ENCODE data around the gene STON2. TPM values are rescaled to one million over a fixed set of nuclear protein-coding genes. Genes with fewer than 3 reads are reported as not detected.

Gene STON2
- total RNA-seq, 1 experiment from 2014 or later, result 0.36 TPM

GRCh38 chr14:81396113-81396512, 4.0 kb downstream of the STON2 start:
- ChIA-PET CTCF (no interaction called here), POLR2A (no interaction called here)
- TF ChIP-seq SIN3A (IDR thresholded peaks at IDR 0.05; ENCODE audit: borderline replicate concordance, insufficient read depth, low read depth, low read length) (no peak), REST (IDR thresholded peaks at IDR 0.05; ENCODE audit: insufficient read depth in 1 of 2, low read depth in 2 of 2, low read length in 1 of 2) (no peak), CTCF (IDR thresholded peaks at IDR 0.05) (no peak), TCF7L2 (IDR thresholded peaks at IDR 0.05; ENCODE audit: low read depth, low read length) (no peak), POLR2AphosphoS5 (IDR thresholded peaks at IDR 0.05; ENCODE audit: low read depth, low read length) (no peak)
- intact Hi-C loops (cut with micrococcal nuclease; ENCODE audit: unreplicated experiment), result no loop called here
- in situ Hi-C loops (cut with HindIII; ENCODE audit: low pct_unique_long_range_greater_than_20kb, low sequenced_read_pairs), result no loop called here
- Histone ChIP-seq H3K9me3 (ENCODE audit: control insufficient read depth, insufficient read depth, low read depth, low read length) (no peaks in the 10 kb centered on the region), H3K27ac (ENCODE audit: low read length) (no peak overlapping the region), H3K4me1 (ENCODE audit: control insufficient read depth, insufficient read depth, low read length) (no peaks in the 10 kb centered on the region), H3K36me3 (ENCODE audit: control insufficient read depth, insufficient read depth, low read length) (no peaks in the 10 kb centered on the region), H3K27me3 (ENCODE audit: control insufficient read depth, insufficient read depth, low read length) (no peaks in the 10 kb centered on the region), H3K4me3 (ENCODE audit: low read depth in 2 of 2, low read length in 2 of 2) (no peak overlapping the region)
- BruUV-seq (replicated peaks), result no TSS peak
- DNase-seq (ENCODE audit: low read depth, low spot score), result no peak
- no peak for ATAC-seq

GRCh38 chr14:81394739-81395138, 5.4 kb downstream of the STON2 start:
- BruUV-seq (replicated peaks), result no TSS peak
- ChIA-PET CTCF (no interaction called here), POLR2A (no interaction called here)
- Histone ChIP-seq H3K4me1 (ENCODE audit: control insufficient read depth, insufficient read depth, low read length) (no peaks in the 10 kb centered on the region), H3K27ac (ENCODE audit: low read length) (no peak overlapping the region), H3K4me3 (ENCODE audit: low read depth in 2 of 2, low read length in 2 of 2) (no peak overlapping the region), H3K9me3 (ENCODE audit: control insufficient read depth, insufficient read depth, low read depth, low read length) (no peaks in the 10 kb centered on the region), H3K36me3 (ENCODE audit: control insufficient read depth, insufficient read depth, low read length) (no peaks in the 10 kb centered on the region), H3K27me3 (ENCODE audit: control insufficient read depth, insufficient read depth, low read length) (no peaks in the 10 kb centered on the region)
- intact Hi-C loops (cut with micrococcal nuclease; ENCODE audit: unreplicated experiment), result no loop called here
- ATAC-seq (no peak), DNase-seq (ENCODE audit: low read depth, low spot score) (no peak)
- in situ Hi-C loops (cut with HindIII; ENCODE audit: low pct_unique_long_range_greater_than_20kb, low sequenced_read_pairs), result no loop called here
- no peak for TF ChIP-seq CTCF (IDR thresholded peaks at IDR 0.05)
- TF ChIP-seq REST (IDR thresholded peaks at IDR 0.05; ENCODE audit: insufficient read depth in 1 of 2, low read depth in 2 of 2, low read length in 1 of 2), result no peak
- no peak for TF ChIP-seq POLR2AphosphoS5 (IDR thresholded peaks at IDR 0.05; ENCODE audit: low read depth, low read length)
- no peak for TF ChIP-seq TCF7L2 (IDR thresholded peaks at IDR 0.05; ENCODE audit: low read depth, low read length)
- TF ChIP-seq SIN3A (IDR thresholded peaks at IDR 0.05; ENCODE audit: borderline replicate concordance, insufficient read depth, low read depth, low read length), result no peak
